Brain microvascular endothelial cell (primary cell): ENCODE data around the gene ROBO1.

Experiments used
- DNase-seq: peaks from one replicate; pipeline ENCODE4 v3.0.0-alpha.2; 2020
- H3K27ac ChIP-seq: fragments of 250-450 bp; sonication (Bioruptor Pico); 2 replicates; pipeline ENCODE4 v1.5.1; 2020; ENCODE audit warnings: mild to moderate bottlenecking, moderate library complexity
- H3K27me3 ChIP-seq: fragments of 250-450 bp; sonication (Bioruptor Pico); replicated peaks from 2 replicates; pipeline ENCODE4 v1.5.1; 2020; ENCODE audit warnings: mild to moderate bottlenecking
- H3K36me3 ChIP-seq: fragments of 250-450 bp; sonication (Bioruptor Pico); replicated peaks from 2 replicates; pipeline ENCODE4 v1.5.1; 2020; ENCODE audit warnings: mild to moderate bottlenecking
- H3K4me3 ChIP-seq: 2 replicates; pipeline ENCODE4 v1.5.1; 2011; ENCODE audit warnings: low read depth, mild to moderate bottlenecking, control low read depth, low read length, moderate library complexity
- CTCF ChIP-seq: IDR thresholded peaks from 2 replicates; pipeline ENCODE4 v1.5.1; 2011; ENCODE audit warnings: low read depth, mild to moderate bottlenecking, moderate library complexity, low read length, control low read depth, inconsistent platforms; ENCODE audit errors: missing control alignments
- in situ Hi-C: cut with HindIII; loops from 2 replicates; pipeline ENCODE4 v1.10.0; 2017; ENCODE audit warnings: low sequenced_read_pairs, low pct_ligation_motif_present

The ROBO1 gene

GRCh38 chr3:78712270-78712669 lies 1055.5 kb downstream of the ROBO1 start:
- DNase-seq, result no peak
- Histone ChIP-seq H3K4me3 (no peak overlapping the region), H3K27ac (no peak overlapping the region), H3K27me3 (no peaks in the 10 kb centered on the region), H3K36me3 (no peaks in the 10 kb centered on the region)
- no peak for TF ChIP-seq CTCF
- in situ Hi-C loops, result no loop called here

- no peak overlapping the region for H3K4me3 ChIP-seq
- H3K27ac ChIP-seq, result no peak overlapping the region
- no peak for DNase-seq
- in situ Hi-C loops, result no loop called here
- no peak for TF ChIP-seq CTCF
- no peaks in the 10 kb centered on the region for H3K27me3 ChIP-seq
- no peaks in the 10 kb centered on the region for H3K36me3 ChIP-seq
Measured at GRCh38 chr3:78708565-78709073, 1059.2 kb downstream of the ROBO1 start.

- in situ Hi-C loops, result no loop called here
- no peak for TF ChIP-seq CTCF
Measured at GRCh38 chr3:78707609-78708008, 1060.2 kb downstream of the ROBO1 start.

GRCh38 chr3:78706906-78707523 lies 1060.8 kb downstream of the ROBO1 start:
- Histone ChIP-seq H3K36me3 (no peaks in the 10 kb centered on the region), H3K27me3 (no peaks in the 10 kb centered on the region), H3K27ac (no peak overlapping the region), H3K4me3 (no peak overlapping the region)
- TF ChIP-seq CTCF, result no peak
- in situ Hi-C loops, result no loop called here
- no peak for DNase-seq

More at GRCh38 chr3:78707609-78708008, 1060.2 kb downstream of the ROBO1 start:
- Histone ChIP-seq H3K27ac (no peak overlapping the region), H3K27me3 (no peaks in the 10 kb centered on the region), H3K36me3 (no peaks in the 10 kb centered on the region), H3K4me3 (no peak overlapping the region)
- DNase-seq, result no peak

- H3K27ac ChIP-seq, result no peak overlapping the region
- H3K4me3 ChIP-seq, result no peak overlapping the region
- H3K27me3 ChIP-seq, result no peaks in the 10 kb centered on the region
- in situ Hi-C loops, result no loop called here
- peak; percentile 3 for DNase-seq
- H3K36me3 ChIP-seq, result no peaks in the 10 kb centered on the region
- TF ChIP-seq CTCF, result no peak
Measured at GRCh38 chr3:78703944-78704343, 1063.9 kb downstream of the ROBO1 start.

- H3K27me3 ChIP-seq, result no peaks in the 10 kb centered on the region
- in situ Hi-C loops, result no loop called here
- TF ChIP-seq CTCF, result no peak
Measured at GRCh38 chr3:78701537-78701936, 1066.3 kb downstream of the ROBO1 start.

More at GRCh38 chr3:78701537-78701936, 1066.3 kb downstream of the ROBO1 start:
- Histone ChIP-seq H3K36me3 (no peaks in the 10 kb centered on the region), H3K4me3 (no peak overlapping the region), H3K27ac (no peak overlapping the region)
- no peak for DNase-seq
